Upper lobe of right lung (tissue), 1 donor: ENCODE results near the gene IFIT3. TPM values are rescaled to one million over a fixed set of nuclear protein-coding genes. Genes with fewer than 3 reads are reported as not detected.
"Not testable (repeated sequence)": the region's sequence is repeated elsewhere in the genome, so short reads cannot be mapped to it uniquely, and the experiment has no call there.

ENCODE experiments used
- ATAC-seq: fragments of 200-7000 bp; cut with Tn5 transposase; one replicate; pipeline ENCODE4 v1.9.1; 2020; ENCODE audit warnings: mild to moderate bottlenecking, moderate library complexity
- DNase-seq: peaks from one replicate; pipeline ENCODE4 v3.0.0-alpha.2; 2020
- H3K27ac ChIP-seq: fragments of 200-600 bp; one replicate; pipeline ENCODE4 v1.8.0; 2022
- H3K27me3 ChIP-seq: fragments of 200-600 bp; one replicate; pipeline ENCODE4 v1.8.0; 2022; ENCODE audit warnings: mild to moderate bottlenecking
- H3K36me3 ChIP-seq: fragments of 200-600 bp; one replicate; pipeline ENCODE4 v1.8.0; 2022
- H3K4me1 ChIP-seq: fragments of 200-600 bp; one replicate; pipeline ENCODE4 v1.8.0; 2022
- H3K4me3 ChIP-seq: fragments of 200-600 bp; one replicate; pipeline ENCODE4 v1.8.0; 2022; ENCODE audit warnings: mild to moderate bottlenecking
- H3K9me3 ChIP-seq: fragments of 200-600 bp; one replicate; pipeline ENCODE4 v1.8.0; 2022
- CTCF ChIP-seq: fragments of 200-600 bp; IDR thresholded peaks from one replicate; pipeline ENCODE4 v1.8.0; 2022; ENCODE audit warnings: antibody characterized with exemption
- intact Hi-C: fragments of 100-400 bp; cut with DNase I; formaldehyde crosslinking; loops from one replicate; pipeline ENCODE4 v1.11.0; 2022
- total RNA-seq: library from RNA; stranded (reverse); fragmentation: NEBNext Ultra II Directional; extraction: Animal tissue kit (Norgen Biotek cat#: 25700); gene quantifications from one replicate; pipeline ENCODE4 v1.2.1, GENCODE V29; 2021
- donor health status: DM: no; HTN: yes; CAD: no; lungs with severe emphysema.

The IFIT3 gene
- total RNA-seq, 1 donor from 2014 or later: 78.0 TPM

GRCh38 chr10:89308736-89309135 lies 19.1 kb upstream of the IFIT3 start:
- Histone ChIP-seq H3K4me3 (no peak overlapping the region), H3K4me1 (peaks cover 9% of the 10 kb centered on the region), H3K27me3 (no peaks in the 10 kb centered on the region), H3K9me3 (no peaks in the 10 kb centered on the region), H3K27ac (no peak overlapping the region), H3K36me3 (peaks cover 22% of the 10 kb centered on the region)
- intact Hi-C loops: no loop called here
- no peak for DNase-seq
- TF ChIP-seq CTCF: no peak
- ATAC-seq: no peak

DNA sequence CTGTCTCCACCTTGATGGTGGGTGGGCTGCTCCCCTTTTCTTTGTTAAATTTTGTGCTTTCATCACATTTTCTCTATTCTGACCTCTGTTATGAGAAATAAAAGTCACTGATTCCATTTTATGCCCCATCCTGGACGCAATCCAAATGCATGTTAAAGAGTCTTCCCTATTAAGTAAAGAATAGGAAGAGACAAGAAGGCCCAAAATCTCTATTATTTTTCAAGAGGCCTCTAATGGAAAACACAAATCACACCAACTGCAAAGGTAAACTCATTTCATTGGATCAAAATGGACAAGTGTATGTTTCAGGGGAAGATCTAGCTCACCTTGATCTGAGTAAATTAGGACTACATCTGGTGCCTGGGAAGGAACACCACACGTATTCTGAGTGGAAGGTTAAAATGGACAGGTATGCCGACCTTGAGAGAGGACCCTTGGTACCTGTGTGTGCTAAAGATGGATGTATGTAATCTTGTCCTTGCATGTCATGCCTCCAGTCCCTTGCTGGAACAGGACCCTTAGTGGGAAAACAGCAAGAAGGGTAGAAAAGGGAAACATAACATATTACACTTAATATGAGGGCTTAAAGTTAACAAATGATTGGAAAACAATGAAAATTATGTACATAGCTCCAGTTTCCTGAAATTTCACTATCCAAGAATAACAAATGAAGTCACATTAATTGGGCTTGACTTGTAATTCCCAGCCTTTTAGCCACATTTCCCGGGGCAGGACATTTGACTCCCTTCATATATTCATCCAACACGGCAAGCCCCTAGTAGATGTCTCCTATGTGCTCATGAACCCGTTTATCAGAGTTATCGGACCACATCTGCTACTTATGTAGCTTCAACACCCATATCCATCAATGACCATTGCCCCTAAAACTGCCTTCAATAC lies 18.4 kb upstream of the IFIT3 start:
- ATAC-seq: no peak
- no peak for DNase-seq
- Histone ChIP-seq H3K27ac (no peak overlapping the region), H3K4me3 (no peak overlapping the region), H3K9me3 (no peaks in the 10 kb centered on the region), H3K4me1 (peaks cover 2% of the 10 kb centered on the region), H3K27me3 (no peaks in the 10 kb centered on the region), H3K36me3 (peaks cover 22% of the 10 kb centered on the region)
- no peak for TF ChIP-seq CTCF
- intact Hi-C loops: no loop called here

DNA sequence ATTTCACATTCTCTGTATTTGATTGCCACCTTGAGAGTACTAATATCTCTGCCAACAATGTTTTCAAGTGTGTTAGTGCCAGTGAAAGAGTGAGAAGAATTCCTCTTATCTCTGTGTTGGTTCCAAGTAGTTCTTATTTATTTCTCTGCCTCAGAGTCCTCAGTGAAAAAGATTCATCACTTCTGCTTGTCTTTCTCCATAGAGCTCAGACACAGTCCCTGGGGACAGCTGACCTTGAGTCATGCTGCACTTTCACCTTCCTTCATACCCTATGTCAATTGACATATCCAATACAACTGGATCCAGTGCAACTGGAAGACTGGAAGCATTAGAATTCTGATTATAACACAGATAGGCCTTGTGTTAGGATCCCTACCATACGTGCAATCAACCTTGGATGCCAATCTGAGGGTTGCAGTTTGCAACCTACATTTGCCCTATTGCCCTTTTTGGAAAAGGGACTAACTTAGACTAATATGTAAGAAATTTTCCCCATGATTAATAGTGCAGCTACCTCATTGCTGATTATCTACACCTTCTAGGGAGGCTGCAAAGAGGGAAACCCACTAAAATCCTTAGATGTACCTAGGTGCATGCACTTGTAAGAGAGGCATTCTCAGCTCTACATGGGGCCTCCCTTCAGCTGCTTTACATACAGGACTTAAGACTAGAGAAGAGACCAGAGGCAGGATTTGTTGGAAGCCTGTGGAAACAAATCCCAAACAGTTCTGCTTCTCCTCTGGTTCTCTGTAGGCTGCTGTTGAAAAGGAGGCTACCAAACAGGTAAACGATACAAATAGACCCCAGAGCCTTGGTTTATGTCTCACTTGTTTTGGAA lies 17.5 kb upstream of the IFIT3 start:
- H3K4me3 ChIP-seq: no peak overlapping the region
- peaks cover 22% of the 10 kb centered on the region for H3K36me3 ChIP-seq
- DNase-seq (no peak), ATAC-seq (peak; percentile 60)
- H3K27ac ChIP-seq: no peak overlapping the region
- H3K9me3 ChIP-seq: no peaks in the 10 kb centered on the region
- no peak for TF ChIP-seq CTCF
- no peaks in the 10 kb centered on the region for H3K4me1 ChIP-seq
- no peaks in the 10 kb centered on the region for H3K27me3 ChIP-seq
- intact Hi-C loops: no loop called here

DNA sequence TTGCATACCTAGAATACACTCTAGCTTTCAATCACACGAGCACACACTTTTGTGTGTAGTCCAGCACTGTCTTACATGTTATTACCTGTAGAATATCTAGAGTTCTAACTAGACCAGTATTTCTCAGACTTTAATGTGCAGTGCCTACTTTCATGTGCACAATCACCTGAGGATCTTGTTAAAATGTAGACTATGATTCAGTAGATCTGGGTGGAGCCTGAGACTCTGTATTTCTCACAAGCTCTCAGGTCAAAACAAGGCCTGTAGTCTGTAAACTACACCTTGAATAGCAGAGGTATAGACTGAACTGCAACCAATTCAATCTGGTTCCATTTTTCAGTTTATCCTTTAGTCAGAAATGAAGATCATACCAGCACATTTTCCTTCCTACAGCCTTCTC lies 14.8 kb upstream of the IFIT3 start:
- Histone ChIP-seq H3K27me3 (no peaks in the 10 kb centered on the region), H3K36me3 (peaks cover 5% of the 10 kb centered on the region), H3K4me3 (no peak overlapping the region), H3K27ac (no peak overlapping the region), H3K4me1 (no peaks in the 10 kb centered on the region), H3K9me3 (no peaks in the 10 kb centered on the region)
- ATAC-seq: no peak
- DNase-seq: no peak
- no peak for TF ChIP-seq CTCF
- intact Hi-C loops: no loop called here

DNA sequence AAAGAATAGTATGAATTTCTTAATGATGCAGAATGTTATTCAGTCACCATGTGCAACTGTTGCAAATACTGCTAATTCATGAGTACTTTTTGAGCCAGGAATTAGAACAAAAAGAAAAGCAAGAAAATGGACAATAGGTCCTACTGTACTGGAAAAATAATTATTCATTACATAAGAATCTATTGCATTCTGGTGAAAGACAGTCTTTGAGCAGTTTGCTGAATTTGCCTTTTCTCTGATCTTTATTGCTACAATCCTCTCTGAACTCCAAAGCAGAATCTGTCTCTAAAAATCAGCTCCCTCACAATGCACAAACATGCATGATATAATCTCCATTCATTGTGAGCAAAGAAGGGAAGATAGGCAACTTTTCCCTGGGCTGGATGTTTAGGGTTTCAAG lies 13.1 kb upstream of the IFIT3 start:
- intact Hi-C loops: no loop called here
- no peaks in the 10 kb centered on the region for H3K27me3 ChIP-seq

DNA sequence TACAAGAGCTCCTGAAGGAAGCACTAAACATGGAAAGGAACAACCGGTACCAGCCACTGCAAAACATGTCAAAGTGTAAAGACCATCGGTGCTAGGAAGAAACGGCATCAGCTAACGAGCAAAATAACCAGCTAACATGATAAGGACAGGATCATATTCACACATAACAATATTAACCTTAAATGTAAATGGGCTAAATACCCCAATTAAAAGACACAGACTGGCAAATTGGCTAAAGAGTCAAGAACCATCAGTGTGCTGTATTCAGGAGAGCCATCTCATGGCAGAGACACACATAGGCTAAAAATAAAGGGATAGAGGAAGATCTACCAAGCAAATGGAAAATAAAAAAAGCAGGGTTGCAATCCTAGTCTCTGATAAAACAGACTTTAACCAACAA lies 9.8 kb upstream of the IFIT3 start:
- H3K4me3 ChIP-seq, DNase-seq, H3K27me3 ChIP-seq, H3K9me3 ChIP-seq, H3K36me3 ChIP-seq, H3K4me1 ChIP-seq, ATAC-seq, H3K27ac ChIP-seq, intact Hi-C loops: not testable (repeated sequence)

More for the DNA sequence above, 13.1 kb upstream of the IFIT3 start:
- ATAC-seq (no peak), DNase-seq (no peak)
- TF ChIP-seq CTCF: no peak
- no peaks in the 10 kb centered on the region for H3K4me1 ChIP-seq
- H3K36me3 ChIP-seq: no peaks in the 10 kb centered on the region
- no peaks in the 10 kb centered on the region for H3K9me3 ChIP-seq
- H3K4me3 ChIP-seq: no peak overlapping the region
- H3K27ac ChIP-seq: no peak overlapping the region

DNA sequence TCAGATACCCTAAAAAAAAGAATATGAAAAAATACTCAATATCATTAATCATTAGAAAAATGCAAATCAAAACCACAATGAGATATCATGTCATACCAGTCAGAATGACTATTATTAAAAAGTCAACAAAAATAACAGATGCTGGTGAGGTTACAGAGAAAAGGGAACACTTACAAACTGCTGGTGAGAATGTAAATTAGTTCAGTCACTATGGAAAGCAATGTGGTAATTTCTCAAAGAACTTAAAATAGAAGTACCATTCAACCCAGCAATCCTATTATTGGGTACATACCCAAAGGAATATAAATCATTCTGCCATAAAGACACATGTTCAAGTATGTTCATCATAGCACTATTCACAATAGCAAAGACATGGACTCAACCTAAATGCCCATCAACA lies 2.7 kb upstream of the IFIT3 start:
- H3K27ac ChIP-seq, intact Hi-C loops, H3K4me3 ChIP-seq, ATAC-seq, H3K27me3 ChIP-seq, H3K9me3 ChIP-seq, H3K36me3 ChIP-seq, DNase-seq: not testable (repeated sequence)
- peaks cover 19% of the 10 kb centered on the region for H3K4me1 ChIP-seq

GRCh38 chr10:89325856-89326255 lies 1.9 kb upstream of the IFIT3 start:
- H3K9me3 ChIP-seq, DNase-seq, intact Hi-C loops, H3K36me3 ChIP-seq, H3K27ac ChIP-seq, H3K4me3 ChIP-seq, H3K27me3 ChIP-seq, ATAC-seq: not testable (repeated sequence)
- H3K4me1 ChIP-seq: peaks cover 26% of the 10 kb centered on the region
